Left forelimb (tissue), 1 donor: ENCODE measurements around the gene ARHGAP45.
"Not testable (repeated sequence)": the region's sequence is repeated elsewhere in the genome, so short reads cannot be mapped to it uniquely, and the experiment has no call there.

Experiments used
- DNase-seq: peaks from one replicate; pipeline ENCODE4 v3.0.0-alpha.2; 2018; ENCODE audit warnings: low spot score

The ARHGAP45 gene

DNA sequence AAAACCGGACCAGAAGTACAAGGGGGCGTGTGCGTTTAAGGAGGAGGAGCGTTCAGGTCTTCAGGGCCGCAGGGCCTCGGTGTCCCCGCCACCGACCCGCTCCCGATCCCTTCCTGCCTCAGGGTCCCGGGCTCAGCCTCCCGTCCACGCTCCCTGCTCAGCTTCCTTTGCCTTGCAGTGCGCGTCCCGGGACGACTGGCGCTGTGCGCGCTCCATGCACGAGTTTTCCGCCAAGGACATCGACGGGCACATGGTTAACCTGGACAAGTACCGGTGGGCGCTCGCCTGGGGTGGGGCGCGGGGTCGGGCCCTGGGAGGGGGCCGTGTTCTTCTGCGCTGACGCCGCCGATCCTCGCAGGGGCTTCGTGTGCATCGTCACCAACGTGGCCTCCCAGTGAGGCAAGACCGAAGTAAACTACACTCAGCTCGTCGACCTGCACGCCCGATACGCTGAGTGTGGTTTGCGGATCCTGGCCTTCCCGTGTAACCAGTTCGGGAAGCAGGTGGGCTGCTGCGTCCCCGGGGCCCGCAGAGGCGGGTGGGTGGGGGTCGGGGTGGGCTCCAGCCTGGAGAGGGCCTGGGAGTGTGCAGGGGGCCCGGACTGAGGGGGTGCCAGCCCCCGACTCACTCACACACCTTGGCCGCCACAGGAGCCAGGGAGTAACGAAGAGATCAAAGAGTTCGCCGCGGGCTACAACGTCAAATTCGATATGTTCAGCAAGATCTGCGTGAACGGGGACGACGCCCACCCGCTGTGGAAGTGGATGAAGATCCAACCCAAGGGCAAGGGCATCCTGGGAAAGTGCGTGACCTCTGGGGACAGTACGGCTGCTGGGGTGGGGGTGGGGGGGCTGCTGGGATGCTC is 38.3 kb downstream of the ARHGAP45 start:
- DNase-seq = no peak

DNA sequence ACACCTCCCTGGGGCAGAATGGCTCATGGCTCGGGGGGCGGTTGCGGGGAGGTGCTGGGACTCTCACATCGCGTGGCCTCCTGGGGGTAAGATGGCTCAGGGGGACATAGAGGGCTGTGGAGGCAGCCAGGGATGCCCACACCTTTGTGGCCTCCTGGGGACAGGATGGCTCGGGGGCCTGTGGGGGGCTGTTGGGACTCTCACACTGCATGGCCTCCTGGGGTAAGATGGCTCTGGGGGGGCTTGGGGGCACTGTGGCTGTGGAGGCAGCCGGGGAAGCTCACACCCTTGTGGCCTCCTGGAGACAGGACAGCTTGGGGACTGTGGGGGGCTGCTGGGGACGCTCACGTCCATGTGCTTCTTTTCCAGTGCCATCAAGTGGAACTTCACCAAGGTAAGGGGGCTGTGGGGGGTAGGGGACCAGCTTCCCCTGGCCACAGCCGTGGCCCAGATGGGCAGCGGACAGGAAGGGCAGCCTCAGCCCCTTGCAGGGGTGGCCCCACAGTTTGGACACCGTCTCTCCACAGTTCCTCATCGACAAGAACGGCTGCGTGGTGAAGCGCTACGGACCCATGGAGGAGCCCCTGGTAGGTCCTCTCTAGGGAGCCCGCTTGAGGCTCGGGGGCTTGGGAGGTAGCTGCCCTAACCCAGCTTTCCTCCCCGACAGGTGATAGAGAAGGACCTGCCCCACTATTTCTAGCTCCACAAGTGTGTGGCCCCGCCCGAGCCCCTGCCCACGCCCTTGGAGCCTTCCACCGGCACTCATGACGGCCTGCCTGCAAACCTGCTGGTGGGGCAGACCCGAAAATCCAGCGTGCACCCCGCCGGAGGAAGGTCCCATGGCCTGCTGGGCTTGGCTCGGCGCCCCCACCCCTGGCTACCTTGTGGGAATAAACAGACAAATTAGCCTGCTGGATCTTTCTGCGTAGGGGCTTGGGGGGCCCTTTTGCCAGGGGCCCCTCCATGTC is 39.2 kb downstream of the ARHGAP45 start:
- DNase-seq = no peak

GRCh38 chr19:1106841-1107660 is 40.1 kb downstream of the ARHGAP45 start:
- DNase-seq = no peak

- no peak for DNase-seq
These were observed 40.8 kb downstream of the ARHGAP45 start for GRCh38 chr19:1107661-1108261.

GRCh38 chr19:1108291-1109031 is 41.5 kb downstream of the ARHGAP45 start:
- DNase-seq = no peak

DNA sequence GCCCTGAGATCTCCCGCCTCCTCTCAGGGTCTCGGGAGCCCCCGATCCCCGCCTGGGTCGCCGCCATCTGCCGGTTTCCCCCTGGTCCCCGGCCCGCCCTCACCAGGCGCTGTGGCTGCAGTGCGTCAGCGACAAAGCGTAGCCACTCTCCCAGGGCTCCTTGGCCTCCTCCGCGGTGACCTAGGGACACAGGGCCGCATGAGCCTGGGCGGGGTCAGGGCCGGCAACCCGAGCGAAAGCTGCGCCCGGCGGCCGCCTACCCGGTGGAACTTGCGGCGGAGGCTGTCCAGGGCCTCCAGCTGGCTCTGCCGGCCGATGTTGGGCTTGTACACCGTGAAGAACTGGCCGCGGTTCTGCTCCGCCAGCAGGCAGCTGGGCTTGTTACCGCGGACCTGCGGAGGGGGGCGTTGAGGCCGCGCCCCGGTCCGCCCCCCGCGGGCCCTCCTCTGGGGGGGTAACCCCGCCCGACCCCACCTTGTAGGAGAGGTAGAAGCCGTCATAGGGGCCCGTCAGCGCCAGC is 42.1 kb downstream of the ARHGAP45 start:
- no peak for DNase-seq

GRCh38 chr19:1109697-1110671 is 43.0 kb downstream of the ARHGAP45 start:
- DNase-seq = no peak

- no peak for DNase-seq
These were observed 44.1 kb downstream of the ARHGAP45 start for GRCh38 chr19:1110809-1111640.

- no peak for DNase-seq
These were observed 44.8 kb downstream of the ARHGAP45 start for GRCh38 chr19:1111641-1112267.

DNA sequence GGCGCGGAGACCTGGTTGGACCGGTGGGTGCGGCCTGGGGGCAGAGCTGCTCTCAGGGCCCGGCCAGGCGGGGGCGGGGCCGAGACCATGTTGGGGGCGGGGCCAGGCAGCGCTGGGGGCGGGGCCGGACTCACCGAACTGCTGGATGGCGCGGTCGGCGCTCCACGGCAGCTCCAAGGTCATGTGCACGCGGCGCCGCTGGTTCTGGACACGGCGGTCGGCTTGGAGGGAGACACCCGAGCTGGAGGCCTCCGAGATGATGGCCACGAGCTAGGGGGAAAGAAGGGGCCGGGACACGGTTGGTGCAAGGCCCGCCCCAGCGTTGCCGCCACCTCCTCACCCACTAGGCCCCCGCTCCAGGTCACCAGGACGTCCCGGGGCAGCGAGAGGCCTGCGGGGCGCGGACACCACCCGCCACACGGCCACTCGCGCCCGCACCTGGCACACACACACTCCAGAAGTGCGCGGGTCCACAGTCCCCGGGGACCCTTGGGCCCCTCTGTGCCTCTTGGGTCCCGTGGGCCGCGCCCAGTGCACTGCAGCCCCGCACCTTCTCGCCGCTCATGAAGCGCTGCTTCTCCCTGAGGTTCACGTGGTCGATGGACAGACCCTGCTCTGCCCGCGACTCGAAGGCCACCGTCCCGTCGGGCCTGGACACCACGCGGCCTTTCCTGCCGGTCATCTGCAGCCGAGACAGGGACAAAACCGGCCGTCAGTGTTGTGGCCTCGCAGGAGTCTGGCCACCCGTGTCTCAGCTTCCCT is 45.5 kb downstream of the ARHGAP45 start:
- DNase-seq = no peak

DNA sequence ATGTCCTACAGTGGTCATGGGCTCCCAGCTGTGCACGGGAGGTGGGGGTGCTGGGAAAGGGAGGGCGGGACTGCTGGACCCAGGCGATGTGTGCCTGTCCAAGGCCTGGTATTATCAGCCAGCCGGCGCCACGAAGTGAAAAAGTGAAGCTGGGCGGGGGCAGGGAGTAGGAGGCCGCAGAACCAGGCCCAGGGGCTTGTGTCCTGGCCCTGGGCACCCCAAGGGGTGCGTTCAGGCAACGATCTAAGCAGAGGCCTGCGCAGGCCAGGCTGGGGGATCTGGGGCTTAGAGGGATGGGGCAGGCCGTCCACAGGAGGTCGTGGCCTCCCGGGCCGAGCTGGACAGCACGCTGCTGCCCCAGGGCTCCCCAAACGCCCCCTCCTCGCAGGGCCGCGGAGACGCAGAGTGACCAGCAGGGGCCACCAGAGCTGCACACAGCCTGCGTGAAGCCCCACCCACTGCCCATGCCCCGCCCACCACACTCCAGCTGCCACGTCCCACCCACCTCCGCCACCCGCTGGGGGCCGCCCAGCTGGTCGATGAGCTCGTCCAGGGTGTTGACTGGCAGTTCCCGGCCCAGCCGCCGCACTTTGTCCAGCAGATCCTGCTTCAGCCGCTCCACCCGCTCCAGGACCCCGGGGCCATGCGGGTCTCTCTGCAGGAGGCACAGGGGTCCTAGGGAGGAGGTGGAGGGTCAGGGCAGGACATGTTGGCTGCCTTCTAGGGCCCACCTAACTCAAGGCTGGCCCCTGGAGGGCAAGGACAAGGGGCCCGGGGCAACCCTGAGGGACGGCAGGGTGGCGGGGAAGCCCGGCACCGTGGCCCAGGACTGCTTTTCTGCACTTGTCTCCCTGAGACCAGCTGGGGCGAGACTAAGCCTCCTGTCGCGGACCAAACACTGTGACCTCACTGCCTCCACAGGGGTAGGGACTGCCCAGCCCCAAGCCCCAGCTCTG is 46.3 kb downstream of the ARHGAP45 start:
- peak; percentile 96 for DNase-seq

- no peak for DNase-seq
These were observed 47.1 kb downstream of the ARHGAP45 start for GRCh38 chr19:1113986-1114483.

GRCh38 chr19:1114728-1115127 is 47.8 kb downstream of the ARHGAP45 start:
- DNase-seq = not testable (repeated sequence)

GRCh38 chr19:1115646-1116420 is 48.9 kb downstream of the ARHGAP45 start:
- DNase-seq = no peak
